SH-SY5Y (cell line): ENCODE measurements around the gene CLIP2.

Experiments used
- GATA2 ChIP-seq: IDR thresholded peaks from 2 replicates; pipeline ENCODE4 v1.6.1; 2011; ENCODE audit warnings: mild to moderate bottlenecking, low read depth, low read length
- GATA3 ChIP-seq: IDR thresholded peaks from 2 replicates; pipeline ENCODE4 v1.6.1; 2011; ENCODE audit warnings: low read depth, mild to moderate bottlenecking, low read length, moderate library complexity

DNA sequence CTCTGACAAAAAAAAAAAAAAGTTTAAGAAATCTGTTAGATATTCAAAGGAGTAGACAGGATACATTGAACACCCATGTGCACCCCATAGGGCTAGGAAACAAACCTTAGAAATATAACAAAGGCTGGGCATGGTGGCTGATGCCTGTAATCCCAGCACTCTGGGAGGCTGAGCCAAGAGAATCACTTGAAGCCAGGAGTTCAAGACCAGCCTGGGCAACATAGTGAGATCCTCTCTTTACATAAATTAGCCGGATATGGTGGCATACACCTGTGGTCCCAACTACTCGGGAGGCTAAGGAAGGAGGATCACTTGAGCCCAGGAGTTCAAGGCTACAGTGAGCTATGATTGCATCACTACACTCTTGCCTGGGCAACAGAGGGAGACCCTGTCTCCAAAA lies 15.3 kb downstream of the CLIP2 start:
- TF ChIP-seq GATA2: no peak
- TF ChIP-seq GATA3: no peak
